ENCODE measurements around the gene ZNF77. TPM values are rescaled to one million over a fixed set of nuclear protein-coding genes. Genes with fewer than 3 reads are reported as not detected.
"Not testable (repeated sequence)": the region's sequence is repeated elsewhere in the genome, so short reads cannot be mapped to it uniquely, and the experiment has no call there.

ZNF77 gene
- total RNA-seq, 1 donor from 2014 or later: 3.0 TPM

DNA sequence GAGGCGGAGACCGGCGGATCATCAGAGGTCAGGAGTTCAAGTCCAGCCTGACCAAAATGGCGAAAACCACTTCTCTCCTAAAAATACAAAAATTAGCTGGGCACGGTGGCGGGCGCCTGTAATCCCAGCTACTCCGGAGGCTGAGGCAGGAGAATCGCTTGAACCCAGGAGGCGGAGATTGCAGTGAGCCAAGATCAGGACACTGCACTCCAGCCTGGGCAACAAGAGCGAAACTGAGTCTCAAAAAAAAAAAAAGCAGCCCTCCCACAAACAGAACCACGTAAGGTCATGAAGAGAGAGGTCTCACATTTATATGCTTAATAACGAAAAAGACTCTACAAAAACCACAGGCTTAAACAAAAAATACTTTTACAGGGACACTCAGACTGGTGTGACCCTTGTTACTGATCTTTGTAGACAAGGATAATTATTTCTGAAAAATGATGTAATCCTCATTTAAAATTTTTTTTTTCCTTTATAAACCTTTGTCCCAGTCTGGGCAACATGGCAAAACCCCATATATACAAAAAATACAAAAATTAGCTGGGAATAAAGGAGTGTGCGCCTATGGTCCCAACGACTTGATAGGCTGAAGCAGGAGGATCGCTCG is 909 bp upstream of the ZNF77 start:
- no peak for TF ChIP-seq CTCF (IDR thresholded peaks at IDR 0.05)
- H3K4me1 ChIP-seq: peaks cover 6 to 19% of the 10 kb centered on the region in 2 donors
- H3K36me3 ChIP-seq: no peaks in the 10 kb centered on the region
- peak overlapping the region; percentile 80 to 91 for H3K27ac ChIP-seq
- H3K27me3 ChIP-seq: no peaks in the 10 kb centered on the region
- no peaks in the 10 kb centered on the region for H3K9me3 ChIP-seq
- H3K4me3 ChIP-seq: peak overlapping the region; percentile 97
- DNase-seq (ENCODE audit: low spot score in 2 of 2): no peak
- intact Hi-C loops (cut with DNase I): loop anchor here (1.0 kb wide), 2 partner anchors 45 to 240 kb away; partner anchors contain the start of genes NCLN and ZNF57

DNA sequence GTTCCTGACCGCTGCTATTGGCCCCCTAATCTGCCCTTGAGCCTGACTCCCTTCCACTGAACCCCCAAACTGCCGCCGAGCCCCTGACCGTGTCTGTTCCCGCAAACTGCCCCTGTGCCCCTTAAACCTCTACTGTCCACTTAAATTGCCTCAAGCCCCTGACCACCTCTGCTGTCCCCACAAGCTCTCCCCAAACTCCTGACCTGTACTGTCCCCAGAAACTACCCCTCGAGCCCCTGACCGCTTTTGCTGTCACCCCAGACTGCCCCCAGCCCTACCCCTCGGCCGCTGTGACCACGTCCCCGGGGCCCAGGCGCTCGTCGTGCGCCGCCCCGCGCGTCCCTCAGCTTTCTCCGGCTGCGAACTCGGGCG is 382 bp downstream of the ZNF77 start:
- peak overlapping the region; percentile 80 to 91 for H3K27ac ChIP-seq
- H3K4me3 ChIP-seq: peak overlapping the region; percentile 97
- DNase-seq (ENCODE audit: low spot score in 2 of 2): no peak
- peaks cover 3 to 4% of the 10 kb centered on the region in 2 donors for H3K36me3 ChIP-seq
- intact Hi-C loops (cut with DNase I): no loop called here
- no peak for TF ChIP-seq CTCF (IDR thresholded peaks at IDR 0.05)
- H3K9me3 ChIP-seq: no peaks in the 10 kb centered on the region
- no peaks in the 10 kb centered on the region for H3K27me3 ChIP-seq
- H3K4me1 ChIP-seq: peaks cover 1 to 14% of the 10 kb centered on the region in 2 donors

- peaks cover 0 to 9% of the 10 kb centered on the region in 2 donors for H3K4me1 ChIP-seq
- TF ChIP-seq CTCF (IDR thresholded peaks at IDR 0.05): no peak
- H3K36me3 ChIP-seq: peaks cover 9 to 15% of the 10 kb centered on the region in 2 donors
- H3K27me3 ChIP-seq: no peaks in the 10 kb centered on the region
- no peak for DNase-seq (ENCODE audit: low spot score in 2 of 2)
- H3K27ac ChIP-seq: no peak overlapping the region
- no peak overlapping the region for H3K4me3 ChIP-seq
- intact Hi-C loops (cut with DNase I): no loop called here
- no peaks in the 10 kb centered on the region for H3K9me3 ChIP-seq
Measured at GRCh38 chr19:2942928-2943640, 1.7 kb downstream of the ZNF77 start.

DNA sequence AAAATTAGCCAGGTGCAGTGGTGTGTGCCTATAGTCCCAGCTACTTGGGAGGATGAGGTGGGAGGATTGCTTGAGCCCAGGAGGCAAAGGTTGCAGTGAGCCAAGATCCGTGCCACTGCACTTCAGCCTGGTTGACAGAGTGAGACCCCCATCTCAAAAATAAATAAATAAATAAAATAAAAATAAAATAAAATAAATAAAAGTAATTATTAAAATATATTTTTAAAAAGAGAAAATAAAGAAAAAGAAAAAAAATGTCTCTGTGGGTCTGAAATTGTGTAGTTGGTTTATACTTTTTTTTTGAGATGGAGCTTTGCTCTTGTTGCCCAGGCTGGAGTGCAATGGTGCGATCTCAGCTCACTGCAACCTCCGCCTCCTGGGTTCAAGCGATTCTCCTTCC is 8.9 kb downstream of the ZNF77 start:
- intact Hi-C loops (cut with DNase I); H3K27me3 ChIP-seq; H3K27ac ChIP-seq; DNase-seq (ENCODE audit: low spot score in 2 of 2); H3K4me1 ChIP-seq; H3K4me3 ChIP-seq: not testable (repeated sequence)
- H3K9me3 ChIP-seq: peaks cover 29 to 32% of the 10 kb centered on the region in 2 donors
- peaks cover 48 to 61% of the 10 kb centered on the region in 2 donors for H3K36me3 ChIP-seq

DNA sequence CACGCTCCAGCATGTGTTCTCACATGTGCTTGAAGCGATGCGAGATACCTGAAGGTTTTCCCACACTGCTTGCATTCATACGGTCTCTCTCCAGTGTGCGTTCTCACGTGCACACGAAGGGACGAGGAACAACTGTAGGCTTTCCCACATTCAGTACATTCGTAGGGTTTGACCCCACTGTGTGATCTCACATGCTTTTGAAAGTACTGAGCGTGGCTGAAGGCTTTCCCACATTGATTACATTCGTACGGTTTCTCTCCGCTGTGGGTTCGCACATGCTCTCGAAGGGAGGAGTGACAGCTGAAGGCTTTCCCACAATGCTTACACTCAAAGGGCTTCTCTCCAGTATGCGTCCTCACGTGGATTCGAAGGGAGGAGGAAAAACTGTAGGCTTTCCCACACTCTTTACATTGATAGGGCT is 11.3 kb downstream of the ZNF77 start:
- H3K9me3 ChIP-seq: peaks cover 29 to 32% of the 10 kb centered on the region in 2 donors
- H3K36me3 ChIP-seq: peaks cover 43 to 50% of the 10 kb centered on the region in 2 donors
- intact Hi-C loops (cut with DNase I): no loop called here
- H3K27ac ChIP-seq: no peak overlapping the region
- H3K4me1 ChIP-seq: no peaks in the 10 kb centered on the region
- H3K27me3 ChIP-seq: no peaks in the 10 kb centered on the region
- TF ChIP-seq CTCF (IDR thresholded peaks at IDR 0.05): no peak
- DNase-seq (ENCODE audit: low spot score in 2 of 2): peak in 1 of 2 donors; percentile 34
- no peak overlapping the region for H3K4me3 ChIP-seq

GRCh38 chr19:2927032-2927430 is 17.7 kb downstream of the ZNF77 start:
- Histone ChIP-seq H3K36me3 (peaks cover 0 to 5% of the 10 kb centered on the region in 2 donors), H3K4me3 (no peak overlapping the region), H3K4me1 (no peaks in the 10 kb centered on the region), H3K27ac (no peak overlapping the region), H3K27me3 (no peaks in the 10 kb centered on the region), H3K9me3 (peaks cover under 1 to 6% of the 10 kb centered on the region in 2 donors)
- no peak for DNase-seq (ENCODE audit: low spot score in 2 of 2)
- intact Hi-C loops (cut with DNase I): no loop called here
- TF ChIP-seq CTCF (IDR thresholded peaks at IDR 0.05): no peak
